ENCODE measurements around the gene TPD52L2. TPM values are rescaled to one million over a fixed set of nuclear protein-coding genes. Genes with fewer than 3 reads are reported as not detected.

TPD52L2 gene
- 131 to 146 TPM (median 133 TPM) in 5 replicates for total RNA-seq (2022; extraction: Qiagen RNA extraction)

GRCh38 chr20:63864978-63865640 is at the start of gene TPD52L2:
TPD52L2 (plus strand) TSS chr20:63865270; CDS start chr20:63865366, 96 bp downstream.

GRCh38 chr20:63830841-63831588 is 34.1 kb upstream of the TPD52L2 start, which contains the start of gene ZBTB46:
ZBTB46 (minus strand) TSS chr20:63831264; CDS start chr20:63790757, 40,507 bp downstream.

GRCh38 chr20:63861365-63861934 is 3.6 kb upstream of the TPD52L2 start, which contains the start of gene ABHD16B:
ABHD16B (plus strand) TSS chr20:63861498; CDS start chr20:63861541, 43 bp downstream.

GRCh38 chr20:63894358-63895201 is 29.5 kb downstream of the TPD52L2 start, which contains the start of gene DNAJC5:
DNAJC5 (plus strand) TSS chr20:63895126; CDS start chr20:63928346, 33,220 bp downstream.

Other genes with a start within 250 kb of the TPD52L2 start
- 9.7 to 10.6 TPM (median 10.2 TPM) in 5 replicates for gene GMEB2, start 238.2 kb upstream of the TPD52L2 start, total RNA-seq (2022; extraction: Qiagen RNA extraction)
- 8.6 to 11.3 TPM (median 9.5 TPM) in 5 replicates for gene STMN3, start 211.8 kb upstream of the TPD52L2 start, total RNA-seq (2022; extraction: Qiagen RNA extraction)
- 4.7 to 7.2 TPM (median 6.8 TPM) in 5 replicates for gene RTEL1, start 207.0 kb upstream of the TPD52L2 start, total RNA-seq (2022; extraction: Qiagen RNA extraction)
- gene TNFRSF6B, start 168.6 kb upstream of the TPD52L2 start, total RNA-seq (2022; extraction: Qiagen RNA extraction): 0.28 to 0.97 TPM (median 0.77 TPM) in 5 replicates
- gene ARFRP1, start 157.3 kb upstream of the TPD52L2 start, total RNA-seq (2022; extraction: Qiagen RNA extraction): 33.9 to 39.1 TPM (median 38.0 TPM) in 5 replicates
- 25.1 to 27.5 TPM (median 27.0 TPM) in 5 replicates for gene ZGPAT, start 157.2 kb upstream of the TPD52L2 start, total RNA-seq (2022; extraction: Qiagen RNA extraction)
- 5.0 to 9.8 TPM (median 8.9 TPM) in 5 replicates for gene LIME1, start 128.6 kb upstream of the TPD52L2 start, total RNA-seq (2022; extraction: Qiagen RNA extraction)
- 59.0 to 100 TPM (median 93.0 TPM) in 5 replicates for gene SLC2A4RG, start 125.5 kb upstream of the TPD52L2 start, total RNA-seq (2022; extraction: Qiagen RNA extraction)
- 0.71 to 1.0 TPM (median 0.81 TPM) in 5 replicates for gene ZBTB46, start 34.0 kb upstream of the TPD52L2 start, total RNA-seq (2022; extraction: Qiagen RNA extraction)
- gene ABHD16B, start 3.8 kb upstream of the TPD52L2 start, total RNA-seq (2022; extraction: Qiagen RNA extraction): 0.08 to 0.13 TPM in 2 of 5 replicates, not detected in the others
- gene DNAJC5, start 29.9 kb downstream of the TPD52L2 start, total RNA-seq (2022; extraction: Qiagen RNA extraction): 27.2 to 30.6 TPM (median 28.7 TPM) in 5 replicates
- 25.7 to 34.2 TPM (median 31.7 TPM) in 5 replicates for gene UCKL1, start 91.1 kb downstream of the TPD52L2 start, total RNA-seq (2022; extraction: Qiagen RNA extraction)
- 10.4 to 12.9 TPM (median 12.1 TPM) in 5 replicates for gene ZNF512B, start 104.7 kb downstream of the TPD52L2 start, total RNA-seq (2022; extraction: Qiagen RNA extraction)
- not detected in 5 replicates for gene SAMD10, start 114.4 kb downstream of the TPD52L2 start, total RNA-seq (2022; extraction: Qiagen RNA extraction)
- 49.4 to 62.8 TPM (median 53.2 TPM) in 5 replicates for gene PRPF6, start 115.9 kb downstream of the TPD52L2 start, total RNA-seq (2022; extraction: Qiagen RNA extraction)
- gene C20orf204, start 170.9 kb downstream of the TPD52L2 start, total RNA-seq (2022; extraction: Qiagen RNA extraction): 0.23 to 0.52 TPM (median 0.32 TPM) in 5 replicates
- gene SOX18, start 184.4 kb downstream of the TPD52L2 start, total RNA-seq (2022; extraction: Qiagen RNA extraction): 1.3 to 2.7 TPM (median 2.3 TPM) in 5 replicates
- gene TCEA2, start 197.9 kb downstream of the TPD52L2 start, total RNA-seq (2022; extraction: Qiagen RNA extraction): 26.0 to 48.5 TPM (median 44.8 TPM) in 5 replicates
- 29.7 to 38.9 TPM (median 36.5 TPM) in 5 replicates for gene RGS19, start 214.2 kb downstream of the TPD52L2 start, total RNA-seq (2022; extraction: Qiagen RNA extraction)
- gene OPRL1, start 214.8 kb downstream of the TPD52L2 start, total RNA-seq (2022; extraction: Qiagen RNA extraction): 1.0 to 1.7 TPM (median 1.2 TPM) in 5 replicates
- 0.48 to 2.2 TPM (median 1.8 TPM) in 5 replicates for gene LKAAEAR1, start 219.1 kb downstream of the TPD52L2 start, total RNA-seq (2022; extraction: Qiagen RNA extraction)
- not detected in 5 replicates for gene NPBWR2, start 242.3 kb downstream of the TPD52L2 start, total RNA-seq (2022; extraction: Qiagen RNA extraction)

Measured in A549 treated with Hydrocortisone at 1 μM for 4 hours (cell line).